Sigmoid colon (tissue), 3 donors: ENCODE results near the gene GUK1.

Experiments
- POLR2A ChIP-seq, 2 donors: fragments of 450-650 bp; IDR thresholded peaks; one replicate each; pipeline ENCODE4 v1.6.1; 2016; ENCODE audit warnings: antibody characterized with exemption in 2 of 2, mild to moderate bottlenecking in 2 of 2, moderate library complexity in 2 of 2
- TF ChIP-seq, protein P1 (sequence below), 4 experiments: fragments of 450-650 bp in 3 of 4; fragments of 200-600 bp in 1 of 4; IDR thresholded peaks; one replicate each; pipeline ENCODE4 v1.5.1; 2016 to 2019; ENCODE audit warnings: antibody characterized with exemption in 4 of 4, mild to moderate bottlenecking in 3 of 4, moderate library complexity in 2 of 4

DNA sequence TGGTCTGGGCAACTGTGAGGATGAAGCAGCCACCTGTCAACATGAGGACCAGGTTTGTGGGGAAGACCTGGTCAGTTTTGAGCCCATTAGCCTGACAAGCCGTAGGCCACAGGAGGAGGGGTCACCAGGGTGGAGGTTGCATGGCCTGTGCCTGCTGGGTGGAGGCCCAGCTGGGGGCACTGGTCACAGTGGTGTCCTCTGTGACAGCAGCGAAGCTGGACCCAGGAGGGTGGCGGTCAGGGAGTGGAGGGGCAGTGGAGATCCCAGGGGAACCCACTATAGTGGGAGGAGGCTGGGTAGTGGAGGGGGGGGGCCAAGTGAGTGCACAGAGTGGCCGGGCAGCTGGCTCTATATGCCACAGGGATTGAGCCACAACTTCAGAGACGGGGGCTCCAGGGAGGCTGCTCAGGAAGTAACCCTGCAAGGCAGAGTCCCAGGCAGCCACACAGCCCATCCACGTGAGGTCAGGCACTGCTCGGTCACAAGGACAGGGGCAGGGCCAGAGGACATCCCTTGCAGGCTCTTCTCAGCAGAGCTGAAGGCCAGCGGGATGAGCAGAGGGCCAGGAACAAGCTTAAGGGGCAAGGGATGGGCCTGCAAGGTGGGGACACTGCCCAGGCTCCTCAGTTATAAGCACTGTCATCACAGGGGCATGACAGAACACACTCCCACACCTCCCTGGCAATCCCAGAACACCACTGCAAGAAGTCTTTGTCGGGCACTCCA is 34.6 kb upstream of the GUK1 start:
- TF ChIP-seq, protein P1, sequence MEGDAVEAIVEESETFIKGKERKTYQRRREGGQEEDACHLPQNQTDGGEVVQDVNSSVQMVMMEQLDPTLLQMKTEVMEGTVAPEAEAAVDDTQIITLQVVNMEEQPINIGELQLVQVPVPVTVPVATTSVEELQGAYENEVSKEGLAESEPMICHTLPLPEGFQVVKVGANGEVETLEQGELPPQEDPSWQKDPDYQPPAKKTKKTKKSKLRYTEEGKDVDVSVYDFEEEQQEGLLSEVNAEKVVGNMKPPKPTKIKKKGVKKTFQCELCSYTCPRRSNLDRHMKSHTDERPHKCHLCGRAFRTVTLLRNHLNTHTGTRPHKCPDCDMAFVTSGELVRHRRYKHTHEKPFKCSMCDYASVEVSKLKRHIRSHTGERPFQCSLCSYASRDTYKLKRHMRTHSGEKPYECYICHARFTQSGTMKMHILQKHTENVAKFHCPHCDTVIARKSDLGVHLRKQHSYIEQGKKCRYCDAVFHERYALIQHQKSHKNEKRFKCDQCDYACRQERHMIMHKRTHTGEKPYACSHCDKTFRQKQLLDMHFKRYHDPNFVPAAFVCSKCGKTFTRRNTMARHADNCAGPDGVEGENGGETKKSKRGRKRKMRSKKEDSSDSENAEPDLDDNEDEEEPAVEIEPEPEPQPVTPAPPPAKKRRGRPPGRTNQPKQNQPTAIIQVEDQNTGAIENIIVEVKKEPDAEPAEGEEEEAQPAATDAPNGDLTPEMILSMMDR (IDR thresholded peaks at IDR 0.05), result no peak
- no peak for TF ChIP-seq POLR2A (IDR thresholded peaks at IDR 0.05)
